AG10803 (cell line): ENCODE results near the gene TMEM178B.

Source experiments
- DNase-seq: peaks from one replicate; pipeline ENCODE4 v3.0.0; 2010; ENCODE audit warnings: low read depth
- H3K4me3 ChIP-seq: 2 replicates; pipeline ENCODE4 v1.5.1; 2011; ENCODE audit warnings: mild to moderate bottlenecking, low read length, control low read depth
- CTCF ChIP-seq: conservative IDR thresholded peaks from 2 replicates; pipeline ENCODE4 v1.5.1; 2011; ENCODE audit warnings: mild to moderate bottlenecking, low read length, control low read depth, inconsistent platforms

TMEM178B gene

GRCh38 chr7:141511316-141511675, 437.4 kb downstream of the TMEM178B start:
- no peak for DNase-seq
- no peak for TF ChIP-seq CTCF
- H3K4me3 ChIP-seq: no peak overlapping the region

GRCh38 chr7:141511676-141512396, 438.0 kb downstream of the TMEM178B start:
- no peak for TF ChIP-seq CTCF
- no peak for DNase-seq
- H3K4me3 ChIP-seq: no peak overlapping the region

- no peak for TF ChIP-seq CTCF
- no peak for DNase-seq
- H3K4me3 ChIP-seq: no peak overlapping the region
Observed at GRCh38 chr7:141512597-141512996, 438.7 kb downstream of the TMEM178B start.

GRCh38 chr7:141513720-141514119, 439.9 kb downstream of the TMEM178B start:
- TF ChIP-seq CTCF: no peak
- no peak for DNase-seq
- H3K4me3 ChIP-seq: no peak overlapping the region

GRCh38 chr7:141515941-141516340, 442.1 kb downstream of the TMEM178B start:
- no peak overlapping the region for H3K4me3 ChIP-seq
- TF ChIP-seq CTCF: no peak
- no peak for DNase-seq

- H3K4me3 ChIP-seq: no peak overlapping the region
- DNase-seq: no peak
- no peak for TF ChIP-seq CTCF
Observed at GRCh38 chr7:141519623-141520022, 445.8 kb downstream of the TMEM178B start.

- H3K4me3 ChIP-seq: no peak overlapping the region
- DNase-seq: no peak
- no peak for TF ChIP-seq CTCF
Observed at GRCh38 chr7:141522657-141523342, 448.9 kb downstream of the TMEM178B start.
